Adipocyte (in vitro differentiated cells): ENCODE results near the gene JADE3.

Experiments used
- DNase-seq: peaks from one replicate; pipeline ENCODE4 v3.0.0-alpha.2; 2015; ENCODE audit warnings: low read depth
- H3K27me3 ChIP-seq: replicated peaks from 2 replicates; pipeline ENCODE4 v1.7.0; 2013; ENCODE audit warnings: mild to moderate bottlenecking, low read length, moderate library complexity; ENCODE audit not compliant: control insufficient read depth, insufficient read depth
- H3K36me3 ChIP-seq: 2 replicates; pipeline ENCODE4 v1.7.0; 2013; ENCODE audit warnings: low read length, mild to moderate bottlenecking, moderate library complexity; ENCODE audit not compliant: control insufficient read depth, insufficient read depth, severe bottlenecking
- H3K4me1 ChIP-seq: 2 replicates; pipeline ENCODE4 v1.7.0; 2013; ENCODE audit warnings: mild to moderate bottlenecking, low read length, moderate library complexity; ENCODE audit not compliant: control insufficient read depth, insufficient read depth
- H3K4me3 ChIP-seq: 2 replicates; pipeline ENCODE4 v1.7.0; 2013; ENCODE audit warnings: mild to moderate bottlenecking, low read length, moderate library complexity
- H3K9ac ChIP-seq: 2 replicates; pipeline ENCODE4 v1.7.0; 2013; ENCODE audit warnings: mild to moderate bottlenecking, low read length, moderate library complexity
- H3K9me3 ChIP-seq: 2 replicates; pipeline ENCODE4 v1.7.0; 2013; ENCODE audit warnings: mild to moderate bottlenecking, low read length, moderate library complexity; ENCODE audit not compliant: control insufficient read depth

Gene JADE3

DNA sequence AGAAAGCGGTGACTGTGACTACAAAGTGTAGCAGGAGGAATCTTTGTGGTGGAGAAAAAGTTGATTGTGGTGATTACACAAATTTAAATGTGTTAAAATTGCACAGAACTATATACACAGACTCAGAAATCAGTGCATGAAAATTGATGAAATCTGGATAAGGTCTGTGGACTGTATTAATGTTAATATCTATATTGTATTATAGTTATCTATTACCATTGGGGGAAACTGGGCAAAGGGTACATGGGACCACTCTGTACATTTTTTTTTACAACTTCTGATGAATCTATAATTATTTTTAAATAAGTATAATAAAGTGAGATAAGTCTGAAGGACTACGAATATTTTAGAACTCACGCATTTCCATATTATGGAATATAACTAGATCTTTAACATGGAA lies 1.8 kb upstream of the JADE3 start:
- Histone ChIP-seq H3K4me1 (peaks cover 8% of the 10 kb centered on the region), H3K36me3 (no peaks in the 10 kb centered on the region), H3K27me3 (peaks cover 14% of the 10 kb centered on the region), H3K9ac (no peak overlapping the region), H3K4me3 (no peak overlapping the region), H3K9me3 (no peaks in the 10 kb centered on the region)
- no peak for DNase-seq

DNA sequence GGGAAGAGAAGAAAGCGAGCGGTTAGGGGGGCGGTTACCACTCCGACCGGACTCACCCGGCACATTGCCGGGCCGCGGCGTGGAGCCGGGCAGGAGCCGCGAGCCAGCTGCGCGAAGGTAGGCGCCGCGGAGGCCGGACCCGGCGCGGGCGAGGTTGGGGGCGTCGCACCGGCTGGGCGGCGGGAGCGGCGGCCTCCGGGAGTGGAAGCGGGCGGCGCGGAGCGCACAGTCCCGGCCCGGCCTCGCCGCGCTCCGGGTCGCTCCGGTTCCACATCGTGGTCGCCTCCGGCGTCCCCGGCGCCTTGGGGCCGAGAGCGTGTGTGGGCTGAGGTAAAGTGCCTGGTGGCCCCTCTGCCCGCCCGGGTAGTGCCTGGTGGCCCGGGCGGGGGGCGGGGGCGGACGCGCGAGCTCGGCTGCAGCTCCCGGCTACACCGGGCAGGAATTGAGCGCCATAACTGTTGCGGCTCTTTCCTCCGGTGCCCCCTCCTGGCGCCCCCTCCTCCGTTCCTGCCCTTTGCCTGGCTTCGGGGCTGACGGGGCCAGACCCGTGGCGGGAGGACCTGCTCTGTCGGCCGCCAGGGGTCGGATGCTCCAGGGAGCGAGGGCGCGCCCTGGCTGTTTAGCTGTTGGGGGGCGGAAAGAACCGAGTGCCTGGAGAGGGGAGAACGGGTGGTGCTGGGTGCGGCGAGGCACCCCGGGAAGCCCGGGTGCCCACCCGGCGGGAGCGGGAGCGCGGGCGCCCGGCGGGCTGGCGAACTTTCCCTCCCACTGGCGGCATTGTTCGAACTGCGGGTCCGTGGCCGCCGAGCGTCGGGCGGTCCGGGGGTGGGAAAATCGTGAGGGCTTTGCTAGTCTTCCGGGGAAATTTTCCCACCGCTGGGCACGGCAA lies 626 bp downstream of the JADE3 start:
- Histone ChIP-seq H3K36me3 (no peaks in the 10 kb centered on the region), H3K4me3 (peak overlapping the region; percentile 83), H3K27me3 (peaks cover 15% of the 10 kb centered on the region), H3K4me1 (peaks cover 8% of the 10 kb centered on the region), H3K9ac (peak overlapping the region; percentile 75), H3K9me3 (no peaks in the 10 kb centered on the region)
- peak; percentile 71 for DNase-seq

GRCh38 chrX:46913667-46914066 lies 1.4 kb downstream of the JADE3 start:
- peak overlapping the region; percentile 83 for H3K4me3 ChIP-seq
- DNase-seq = peak; percentile 50
- no peaks in the 10 kb centered on the region for H3K9me3 ChIP-seq
- H3K36me3 ChIP-seq = no peaks in the 10 kb centered on the region
- H3K4me1 ChIP-seq = peaks cover 8% of the 10 kb centered on the region
- H3K27me3 ChIP-seq = peaks cover 11% of the 10 kb centered on the region
- H3K9ac ChIP-seq = peak overlapping the region; percentile 75

- Histone ChIP-seq H3K4me3 (no peak overlapping the region), H3K27me3 (peaks cover 6% of the 10 kb centered on the region), H3K4me1 (peaks cover 8% of the 10 kb centered on the region), H3K9ac (no peak overlapping the region), H3K9me3 (peaks cover 12% of the 10 kb centered on the region), H3K36me3 (no peaks in the 10 kb centered on the region)
- DNase-seq = no peak
These were observed 4.1 kb downstream of the JADE3 start for GRCh38 chrX:46916273-46916672.

DNA sequence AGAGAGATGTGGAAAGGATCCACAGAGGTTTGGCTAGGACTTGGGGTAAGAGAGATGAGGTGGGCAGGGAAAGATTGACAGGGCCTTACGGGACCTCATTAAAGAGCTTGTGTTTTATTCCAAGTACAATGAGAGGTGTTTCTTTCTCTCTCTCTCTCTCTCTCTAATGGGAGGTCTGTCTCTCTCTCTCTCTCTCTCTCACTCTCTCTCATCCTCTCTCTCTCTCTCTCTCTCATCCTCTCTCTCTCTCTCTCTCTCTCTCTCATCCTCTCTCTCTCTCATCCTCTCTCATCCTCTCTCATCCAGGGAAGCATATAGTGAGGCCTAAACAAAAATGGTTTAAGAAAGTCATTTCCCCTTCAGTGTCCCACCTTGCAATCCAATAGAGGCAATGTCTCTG lies 5.4 kb downstream of the JADE3 start:
- Histone ChIP-seq H3K9ac (no peak overlapping the region), H3K36me3 (no peaks in the 10 kb centered on the region), H3K27me3 (peaks cover 6% of the 10 kb centered on the region), H3K4me3 (no peak overlapping the region), H3K9me3 (peaks cover 12% of the 10 kb centered on the region), H3K4me1 (peaks cover 8% of the 10 kb centered on the region)
- DNase-seq = no peak

GRCh38 chrX:46918434-46918833 lies 6.2 kb downstream of the JADE3 start:
- Histone ChIP-seq H3K9me3 (peaks cover 12% of the 10 kb centered on the region), H3K4me1 (peaks cover 8% of the 10 kb centered on the region), H3K36me3 (no peaks in the 10 kb centered on the region), H3K4me3 (no peak overlapping the region), H3K27me3 (peaks cover 6% of the 10 kb centered on the region), H3K9ac (no peak overlapping the region)
- no peak for DNase-seq

DNA sequence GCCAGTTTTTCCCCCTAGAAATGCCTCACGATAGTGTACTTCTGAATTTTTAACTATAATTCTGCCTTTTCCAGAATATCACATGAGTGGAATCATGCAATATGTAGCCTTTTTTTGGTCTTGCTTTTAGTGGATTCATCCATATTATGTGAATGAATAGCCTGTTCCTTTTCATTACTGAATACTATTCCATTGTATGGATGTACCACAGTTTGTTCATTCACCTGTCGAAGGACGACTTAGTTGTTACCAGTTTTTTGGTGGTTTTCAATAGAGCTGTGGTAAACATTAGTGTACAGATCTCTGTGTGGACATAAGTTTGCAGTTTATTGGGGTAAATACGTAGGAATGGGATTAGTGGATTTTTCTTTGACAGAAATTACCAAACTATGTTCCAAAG lies 8.0 kb downstream of the JADE3 start:
- no peak overlapping the region for H3K4me3 ChIP-seq

DNA sequence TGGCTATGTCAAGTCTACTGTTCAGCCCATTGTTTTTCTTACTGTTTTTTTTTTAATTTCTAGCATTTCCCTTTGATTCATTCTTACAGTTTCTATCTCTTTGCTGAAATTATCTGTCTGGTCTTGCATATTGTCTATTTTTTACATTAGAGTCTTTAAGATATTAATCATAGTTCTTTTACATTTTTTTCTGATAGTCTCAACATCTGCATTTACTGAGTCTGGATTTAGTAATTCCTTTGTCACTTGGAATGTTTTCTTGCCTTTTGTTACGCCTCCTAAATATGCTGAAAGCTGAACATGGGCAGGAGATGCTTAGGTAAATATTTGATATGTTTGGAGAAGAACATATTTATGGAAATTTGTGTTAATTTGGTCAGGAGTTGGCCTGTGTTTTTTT lies 10.4 kb downstream of the JADE3 start:
- peak; percentile 40 for DNase-seq

More for the DNA sequence above, 8.0 kb downstream of the JADE3 start:
- Histone ChIP-seq H3K9ac (no peak overlapping the region), H3K27me3 (peaks cover 3% of the 10 kb centered on the region), H3K9me3 (peaks cover 12% of the 10 kb centered on the region), H3K36me3 (no peaks in the 10 kb centered on the region), H3K4me1 (no peaks in the 10 kb centered on the region)
- DNase-seq = no peak

DNA sequence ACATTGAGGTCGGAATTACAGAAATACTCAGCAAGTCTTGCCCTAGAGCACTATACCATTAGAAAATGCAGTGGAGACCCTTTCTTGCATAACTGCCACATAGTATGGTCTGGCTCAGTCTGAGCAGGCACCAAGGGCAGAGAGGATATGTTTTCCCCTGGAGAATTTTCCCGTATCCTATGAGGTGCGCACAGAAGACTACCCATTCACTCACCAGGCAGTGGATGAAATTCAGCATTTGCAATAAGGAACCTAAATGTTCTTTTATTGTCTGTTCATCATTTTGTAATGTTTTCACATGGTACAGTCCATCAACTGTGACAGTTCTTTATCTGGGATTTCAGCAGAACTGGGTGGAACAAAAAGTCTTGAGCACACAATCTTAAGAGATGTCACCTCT lies 15.5 kb downstream of the JADE3 start:
- no peaks in the 10 kb centered on the region for H3K9me3 ChIP-seq
- H3K4me1 ChIP-seq = no peaks in the 10 kb centered on the region
- no peak overlapping the region for H3K4me3 ChIP-seq
- H3K36me3 ChIP-seq = no peaks in the 10 kb centered on the region
- H3K27me3 ChIP-seq = peaks cover 4% of the 10 kb centered on the region
- H3K9ac ChIP-seq = no peak overlapping the region
- DNase-seq = no peak

More for the DNA sequence above, 10.4 kb downstream of the JADE3 start:
- Histone ChIP-seq H3K4me1 (no peaks in the 10 kb centered on the region), H3K4me3 (no peak overlapping the region), H3K27me3 (peaks cover 3% of the 10 kb centered on the region), H3K9ac (no peak overlapping the region), H3K9me3 (peaks cover 12% of the 10 kb centered on the region), H3K36me3 (no peaks in the 10 kb centered on the region)

DNA sequence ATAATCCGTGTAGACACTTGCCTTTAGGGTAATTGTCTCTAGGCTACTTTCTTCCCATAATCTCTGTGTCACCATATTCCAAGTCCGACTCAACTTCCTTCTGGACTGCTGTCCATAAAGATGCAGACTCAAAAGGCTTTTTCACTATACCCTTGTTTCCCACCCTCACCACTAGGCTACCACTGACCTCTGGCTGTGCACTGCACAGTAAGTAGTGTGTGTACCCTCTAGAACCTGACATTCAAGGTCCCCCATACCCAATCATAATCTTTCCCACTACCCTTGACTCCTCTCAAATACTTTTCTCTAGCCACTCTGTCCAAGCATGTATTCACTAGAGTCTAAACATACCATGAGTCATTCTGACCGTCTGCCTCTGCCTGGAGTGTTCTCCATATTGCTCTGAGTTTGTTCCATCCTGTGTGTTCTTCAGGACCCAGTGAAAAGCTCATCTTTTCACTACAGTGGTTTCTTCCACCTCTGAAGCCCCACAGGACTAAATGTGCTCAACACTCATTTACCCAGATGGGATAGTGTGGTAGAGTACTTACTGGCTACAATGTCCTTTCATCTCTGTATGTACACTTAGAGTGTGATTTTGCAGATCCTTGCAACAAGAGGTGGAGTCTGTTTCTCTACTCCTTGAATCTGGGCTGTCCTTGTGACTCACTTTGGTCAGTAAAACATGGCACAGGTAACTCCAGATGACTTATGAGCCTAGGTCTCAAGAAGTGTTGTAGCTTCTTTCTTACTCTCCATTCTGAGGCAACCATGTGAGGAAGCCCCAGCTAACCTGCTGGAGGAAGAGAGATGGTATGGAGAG lies 17.4 kb downstream of the JADE3 start:
- Histone ChIP-seq H3K27me3 (peaks cover 4% of the 10 kb centered on the region), H3K36me3 (no peaks in the 10 kb centered on the region), H3K4me3 (no peak overlapping the region), H3K9me3 (no peaks in the 10 kb centered on the region), H3K9ac (no peak overlapping the region), H3K4me1 (no peaks in the 10 kb centered on the region)
- peak; percentile 48 for DNase-seq

DNA sequence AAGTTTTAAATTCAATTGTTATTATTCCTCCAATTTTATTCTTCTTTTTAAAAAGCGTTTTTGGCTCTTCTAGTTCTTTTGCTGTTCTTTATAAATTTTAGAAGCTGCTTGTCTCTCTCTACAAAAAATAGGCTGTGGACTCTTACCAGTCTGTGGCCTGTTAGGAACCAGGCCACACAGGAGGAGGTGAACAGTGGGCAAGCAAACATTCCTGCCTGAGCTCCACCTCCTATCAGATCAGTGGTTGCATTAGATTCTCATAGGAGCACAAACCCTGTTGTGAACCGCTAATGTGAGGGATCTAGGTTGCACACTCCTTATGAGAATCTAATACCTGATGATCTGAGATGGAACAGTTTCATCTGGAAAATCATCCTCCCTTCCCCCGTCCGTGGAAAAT lies 23.1 kb downstream of the JADE3 start:
- Histone ChIP-seq H3K9me3 (peaks cover 9% of the 10 kb centered on the region), H3K9ac (no peak overlapping the region), H3K27me3 (no peaks in the 10 kb centered on the region), H3K4me1 (no peaks in the 10 kb centered on the region), H3K36me3 (no peaks in the 10 kb centered on the region), H3K4me3 (no peak overlapping the region)
- no peak for DNase-seq
